ENCODE measurements around the gene PPARA.

GRCh38 chr22:46178755-46179505, 28.6 kb downstream of the PPARA start:
- TF ChIP-seq CTCF (IDR thresholded peaks at IDR 0.05) (no peak), ZFX (IDR thresholded peaks at IDR 0.05; ENCODE audit: borderline replicate concordance) (no peak)
